Endothelial cell (in vitro differentiated cells): ENCODE results near the gene CCDC142. TPM values are rescaled to one million over a fixed set of nuclear protein-coding genes. Genes with fewer than 3 reads are reported as not detected.

Experiments used
- DNase-seq: peaks from one replicate; pipeline ENCODE4 v3.0.0; 2021; ENCODE audit warnings: low spot score
- H3K27ac Mint-ChIP-seq: one replicate; pipeline ENCODE4 v1.8.0; 2021; ENCODE audit warnings: mixed read lengths, inconsistent platforms; ENCODE audit not compliant: unreplicated experiment
- H3K27me3 Mint-ChIP-seq: one replicate; pipeline ENCODE4 v1.8.0; 2021; ENCODE audit warnings: mild to moderate bottlenecking, moderate library complexity, mixed read lengths, inconsistent platforms; ENCODE audit not compliant: unreplicated experiment
- H3K36me3 Mint-ChIP-seq: one replicate; pipeline ENCODE4 v1.8.0; 2021; ENCODE audit warnings: mild to moderate bottlenecking, low read depth, mixed read lengths, inconsistent platforms; ENCODE audit not compliant: unreplicated experiment
- H3K4me1 Mint-ChIP-seq: one replicate; pipeline ENCODE4 v1.8.0; 2021; ENCODE audit warnings: mild to moderate bottlenecking, mixed read lengths, inconsistent platforms; ENCODE audit not compliant: unreplicated experiment
- H3K4me3 Mint-ChIP-seq: one replicate; pipeline ENCODE4 v1.8.0; 2021; ENCODE audit warnings: mild to moderate bottlenecking, mixed read lengths, inconsistent platforms; ENCODE audit not compliant: unreplicated experiment
- H3K9me3 Mint-ChIP-seq: one replicate; pipeline ENCODE4 v1.8.0; 2021; ENCODE audit warnings: mixed read lengths, inconsistent platforms; ENCODE audit not compliant: unreplicated experiment
- total RNA-seq: library from RNA; stranded (reverse); fragmentation: NEBNext Ultra II Directional; extraction: Animal tissue kit (Norgen Biotek cat#: 25700); gene quantifications from one replicate; pipeline ENCODE4 v1.2.1, GENCODE V29; 2021; ENCODE audit not compliant: unreplicated experiment
- TF ChIP-seq, protein P1 (sequence below): fragments of 200-600 bp; sonication (generic); IDR thresholded peaks from one replicate; pipeline ENCODE4 v1.5.0; 2021; ENCODE audit warnings: antibody characterized with exemption; ENCODE audit not compliant: unreplicated experiment

Gene CCDC142
- total RNA-seq, 1 donor from 2014 or later, result 20.7 TPM

DNA sequence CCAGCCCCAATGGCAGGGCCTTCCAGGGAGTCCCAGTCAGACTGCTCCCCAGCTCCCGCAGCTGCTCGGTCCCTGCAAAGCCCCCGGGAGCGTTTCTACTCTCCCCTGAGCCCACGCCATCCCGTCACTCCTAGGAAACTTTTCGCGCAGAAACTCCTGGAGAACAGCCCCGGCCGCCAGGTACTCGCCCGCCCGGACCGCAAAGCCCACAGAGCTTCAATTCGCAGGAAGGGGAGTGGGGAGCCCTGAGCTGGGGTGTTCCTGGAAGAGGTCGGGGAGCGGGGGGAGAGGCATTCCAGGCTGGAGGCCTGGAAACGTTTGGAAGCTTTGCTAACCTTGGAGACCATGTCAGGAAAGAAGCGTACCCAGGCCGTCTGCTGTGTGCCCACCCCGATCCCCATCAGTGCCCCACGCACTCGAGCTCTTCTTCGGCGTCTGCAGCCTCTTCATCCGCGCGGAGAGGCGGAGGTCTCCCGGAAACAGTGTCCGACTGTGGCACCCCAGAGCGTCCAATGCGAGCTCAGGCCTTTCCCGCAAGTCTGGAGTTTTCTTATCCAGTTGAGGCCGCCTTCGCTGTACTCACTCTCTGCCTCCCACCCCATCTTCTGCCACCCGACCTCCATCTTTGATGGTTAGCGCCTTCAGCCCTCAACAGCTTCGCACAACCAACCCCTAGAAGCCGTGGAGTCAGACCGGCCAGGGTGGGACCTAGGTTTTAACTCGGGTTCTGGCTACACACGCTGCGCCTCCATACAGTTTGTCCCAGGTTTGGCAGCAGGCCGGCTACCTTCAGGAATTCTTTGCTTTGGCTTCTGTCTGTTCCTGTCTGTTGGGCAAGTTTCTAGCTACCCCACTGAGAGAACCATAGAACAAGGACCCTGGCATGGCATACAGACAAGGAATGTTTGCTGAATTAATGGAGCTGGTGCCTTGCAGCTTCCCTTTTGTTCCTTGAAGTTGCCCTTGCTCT, 21.0 kb upstream of the CCDC142 start:
- Mint-ChIP-seq H3K9me3 (no peaks in the 10 kb centered on the region), H3K36me3 (peaks cover 13% of the 10 kb centered on the region), H3K27ac (no peak overlapping the region), H3K27me3 (peaks cover 41% of the 10 kb centered on the region), H3K4me3 (peak overlapping the region; percentile 29), H3K4me1 (peaks cover 21% of the 10 kb centered on the region)
- TF ChIP-seq, protein P1, sequence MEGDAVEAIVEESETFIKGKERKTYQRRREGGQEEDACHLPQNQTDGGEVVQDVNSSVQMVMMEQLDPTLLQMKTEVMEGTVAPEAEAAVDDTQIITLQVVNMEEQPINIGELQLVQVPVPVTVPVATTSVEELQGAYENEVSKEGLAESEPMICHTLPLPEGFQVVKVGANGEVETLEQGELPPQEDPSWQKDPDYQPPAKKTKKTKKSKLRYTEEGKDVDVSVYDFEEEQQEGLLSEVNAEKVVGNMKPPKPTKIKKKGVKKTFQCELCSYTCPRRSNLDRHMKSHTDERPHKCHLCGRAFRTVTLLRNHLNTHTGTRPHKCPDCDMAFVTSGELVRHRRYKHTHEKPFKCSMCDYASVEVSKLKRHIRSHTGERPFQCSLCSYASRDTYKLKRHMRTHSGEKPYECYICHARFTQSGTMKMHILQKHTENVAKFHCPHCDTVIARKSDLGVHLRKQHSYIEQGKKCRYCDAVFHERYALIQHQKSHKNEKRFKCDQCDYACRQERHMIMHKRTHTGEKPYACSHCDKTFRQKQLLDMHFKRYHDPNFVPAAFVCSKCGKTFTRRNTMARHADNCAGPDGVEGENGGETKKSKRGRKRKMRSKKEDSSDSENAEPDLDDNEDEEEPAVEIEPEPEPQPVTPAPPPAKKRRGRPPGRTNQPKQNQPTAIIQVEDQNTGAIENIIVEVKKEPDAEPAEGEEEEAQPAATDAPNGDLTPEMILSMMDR, result no peak
- no peak for DNase-seq

DNA sequence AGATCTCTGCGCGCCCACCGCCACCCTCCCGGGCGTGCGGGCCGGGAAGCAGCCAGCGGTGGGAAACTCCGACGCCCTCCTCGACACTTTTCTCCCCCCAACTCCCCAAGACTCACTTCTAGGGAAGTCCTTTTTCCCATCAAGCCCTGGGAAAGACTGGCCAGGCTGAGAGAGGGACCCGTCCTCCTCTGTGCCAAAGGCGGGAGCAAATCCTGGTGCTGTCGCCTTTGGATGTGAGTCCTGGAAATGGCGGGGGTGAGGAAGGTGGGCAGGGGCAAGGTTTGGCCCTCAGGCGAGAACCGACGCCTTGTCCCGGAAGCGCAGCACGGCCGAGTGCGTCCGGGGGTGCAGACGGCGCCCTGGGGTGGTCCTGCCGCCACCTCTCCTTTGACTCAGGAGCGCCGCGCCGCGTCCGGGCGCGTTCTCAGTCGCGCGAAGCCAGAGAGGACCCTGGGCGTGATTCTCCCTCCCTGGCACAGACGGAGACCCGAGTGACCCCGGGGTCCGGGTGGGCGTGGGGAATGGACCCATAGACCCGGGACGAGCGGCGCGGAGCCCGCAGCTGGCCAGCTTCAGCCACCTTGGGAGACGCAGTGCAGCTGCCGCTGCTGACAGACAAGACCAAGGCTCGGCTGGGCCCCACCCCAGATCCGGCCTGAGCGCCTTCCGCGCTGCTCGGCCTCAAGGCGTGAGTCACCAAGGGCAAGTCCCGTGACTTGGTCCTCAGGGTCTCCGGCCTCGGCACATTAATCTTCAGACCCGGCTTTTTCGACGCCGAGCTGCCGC, 20.1 kb upstream of the CCDC142 start:
- TF ChIP-seq, protein P1, result no peak
- Mint-ChIP-seq H3K27ac (no peak overlapping the region), H3K9me3 (no peaks in the 10 kb centered on the region), H3K4me1 (peaks cover 21% of the 10 kb centered on the region), H3K4me3 (peak overlapping the region; percentile 83), H3K27me3 (peaks cover 46% of the 10 kb centered on the region), H3K36me3 (peaks cover 13% of the 10 kb centered on the region)
- peak; percentile 53 for DNase-seq

DNA sequence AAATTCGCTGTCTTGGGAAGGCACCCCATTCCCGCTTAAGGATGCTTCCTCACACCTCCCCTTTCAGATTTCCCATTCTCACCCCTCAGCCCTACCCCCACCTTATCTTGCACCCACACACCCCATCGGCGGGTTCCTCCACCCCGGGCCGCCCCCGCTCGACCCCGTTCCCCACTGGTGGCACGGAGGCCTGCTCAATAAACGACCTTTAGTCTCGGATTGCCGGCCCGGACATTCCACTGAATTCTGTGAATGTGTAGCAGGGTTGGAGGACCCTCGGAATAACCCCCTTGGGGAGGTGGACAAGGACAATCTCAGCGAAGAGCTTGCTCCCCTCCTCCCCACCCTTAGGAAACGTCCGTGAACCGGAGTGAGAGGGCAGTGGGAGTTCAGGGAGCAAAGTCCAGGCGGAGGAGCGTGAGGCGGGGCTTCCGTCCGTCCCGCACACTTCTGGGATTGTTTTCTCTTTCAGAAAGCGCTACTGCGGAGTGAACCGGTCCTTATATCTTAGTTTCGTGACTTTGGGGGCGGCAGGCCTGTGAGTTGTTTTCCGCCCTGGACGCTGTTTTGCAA, 19.4 kb upstream of the CCDC142 start:
- H3K9me3 Mint-ChIP-seq, result no peaks in the 10 kb centered on the region
- H3K36me3 Mint-ChIP-seq, result peaks cover 13% of the 10 kb centered on the region
- DNase-seq, result no peak
- H3K27ac Mint-ChIP-seq, result no peak overlapping the region
- H3K4me3 Mint-ChIP-seq, result peak overlapping the region; percentile 83
- TF ChIP-seq, protein P1, result no peak
- peaks cover 20% of the 10 kb centered on the region for H3K4me1 Mint-ChIP-seq
- H3K27me3 Mint-ChIP-seq, result peaks cover 52% of the 10 kb centered on the region

DNA sequence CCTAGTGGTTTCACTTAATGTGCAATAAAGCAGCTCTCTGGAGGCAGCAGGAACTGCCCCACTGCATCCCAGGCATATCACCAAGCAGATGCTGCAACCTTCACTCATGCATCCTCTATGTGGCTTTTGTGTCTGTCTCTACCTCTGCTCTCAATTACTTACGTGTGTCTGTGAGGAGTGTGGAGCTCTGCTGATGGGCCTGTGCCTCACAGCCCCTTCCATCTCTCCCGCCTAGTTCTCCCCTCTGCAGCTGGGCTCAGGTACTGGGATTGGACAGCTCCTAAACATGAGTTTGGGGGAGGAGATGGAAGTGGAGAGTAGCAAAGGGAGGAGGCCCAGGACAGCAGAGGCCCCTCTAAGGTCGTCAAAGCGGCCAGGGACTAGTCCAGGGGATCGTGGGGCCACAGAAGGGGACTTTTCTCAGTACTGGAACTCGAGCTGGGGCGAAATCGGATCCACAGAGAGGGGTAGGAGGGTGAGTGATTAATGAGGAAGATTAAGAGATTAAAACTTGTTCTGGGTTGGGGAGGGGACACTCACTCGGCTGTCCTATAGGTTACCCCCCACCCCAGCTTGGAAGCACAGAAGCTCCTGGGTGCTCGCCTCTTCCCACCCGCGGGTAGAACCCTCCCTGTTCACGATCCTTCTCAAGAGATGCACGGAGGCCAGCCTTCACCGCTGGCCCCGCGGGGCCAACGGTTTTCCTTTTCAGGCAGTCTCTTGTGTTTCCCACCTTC, 18.7 kb upstream of the CCDC142 start:
- Mint-ChIP-seq H3K9me3 (no peaks in the 10 kb centered on the region), H3K27ac (no peak overlapping the region), H3K4me1 (peaks cover 14% of the 10 kb centered on the region), H3K27me3 (peaks cover 48% of the 10 kb centered on the region), H3K36me3 (peaks cover 9% of the 10 kb centered on the region), H3K4me3 (peak overlapping the region; percentile 83)
- no peak for DNase-seq
- TF ChIP-seq, protein P1, result no peak
